Thoracic aorta (tissue), 2 donors: ENCODE data around the gene SCAF11. TPM values are rescaled to one million over a fixed set of nuclear protein-coding genes. Genes with fewer than 3 reads are reported as not detected.
"Not testable (repeated sequence)": the region's sequence is repeated elsewhere in the genome, so short reads cannot be mapped to it uniquely, and the experiment has no call there.

Experiments used
- ATAC-seq: fragments of 150-250 bp; one replicate; pipeline ENCODE4 v1.8.0; 2017; ENCODE audit warnings: low read depth; ENCODE audit not compliant: insufficient number of reproducible peaks, low FRiP score
- DNase-seq: peaks from one replicate; pipeline ENCODE4 v3.0.0-alpha.2; 2020; ENCODE audit warnings: low spot score
- H3K27ac ChIP-seq, 2 donors: fragments of 200-600 bp; sonication (generic); 1 replicate in 1 of 2; 2 replicates in 1 of 2; pipeline ENCODE4 v1.5.1; 2016; ENCODE audit warnings: mild to moderate bottlenecking in 2 of 2, moderate library complexity in 2 of 2
- H3K27me3 ChIP-seq: fragments of 200-600 bp; sonication (generic); replicated peaks from 2 replicates; pipeline ENCODE4 v1.6.0; 2016; ENCODE audit warnings: mild to moderate bottlenecking; ENCODE audit not compliant: insufficient read depth
- H3K36me3 ChIP-seq: fragments of 200-600 bp; sonication (generic); one replicate; pipeline ENCODE4 v1.5.1; 2016
- H3K4me1 ChIP-seq, 2 donors: fragments of 200-600 bp; sonication (generic); 1 replicate in 1 of 2; 2 replicates in 1 of 2; pipeline versions ENCODE4 v1.5.1 to v1.6.0; 2016; ENCODE audit warnings: low read depth in 2 of 2, mild to moderate bottlenecking in 1 of 2; ENCODE audit not compliant: control insufficient read depth in 1 of 2
- H3K4me3 ChIP-seq: fragments of 200-600 bp; sonication (generic); 2 replicates; pipeline ENCODE4 v1.5.1; 2016; ENCODE audit warnings: mild to moderate bottlenecking
- H3K9me3 ChIP-seq: fragments of 200-600 bp; sonication (generic); 2 replicates; pipeline ENCODE4 v1.5.1; 2016
- total RNA-seq, 2 donors: library from RNA; depleted of rRNA; stranded (reverse); fragments of >200 nt; gene quantifications; one replicate each; pipeline versions ENCODE4 v1.1.0 to v1.2.3, GENCODE V29; 2016
- TF ChIP-seq, protein P1 (sequence below): fragments of 200-600 bp; sonication (generic); IDR thresholded peaks from one replicate; pipeline ENCODE4 v1.5.1; 2019; ENCODE audit warnings: antibody characterized with exemption

Gene SCAF11, protein sequence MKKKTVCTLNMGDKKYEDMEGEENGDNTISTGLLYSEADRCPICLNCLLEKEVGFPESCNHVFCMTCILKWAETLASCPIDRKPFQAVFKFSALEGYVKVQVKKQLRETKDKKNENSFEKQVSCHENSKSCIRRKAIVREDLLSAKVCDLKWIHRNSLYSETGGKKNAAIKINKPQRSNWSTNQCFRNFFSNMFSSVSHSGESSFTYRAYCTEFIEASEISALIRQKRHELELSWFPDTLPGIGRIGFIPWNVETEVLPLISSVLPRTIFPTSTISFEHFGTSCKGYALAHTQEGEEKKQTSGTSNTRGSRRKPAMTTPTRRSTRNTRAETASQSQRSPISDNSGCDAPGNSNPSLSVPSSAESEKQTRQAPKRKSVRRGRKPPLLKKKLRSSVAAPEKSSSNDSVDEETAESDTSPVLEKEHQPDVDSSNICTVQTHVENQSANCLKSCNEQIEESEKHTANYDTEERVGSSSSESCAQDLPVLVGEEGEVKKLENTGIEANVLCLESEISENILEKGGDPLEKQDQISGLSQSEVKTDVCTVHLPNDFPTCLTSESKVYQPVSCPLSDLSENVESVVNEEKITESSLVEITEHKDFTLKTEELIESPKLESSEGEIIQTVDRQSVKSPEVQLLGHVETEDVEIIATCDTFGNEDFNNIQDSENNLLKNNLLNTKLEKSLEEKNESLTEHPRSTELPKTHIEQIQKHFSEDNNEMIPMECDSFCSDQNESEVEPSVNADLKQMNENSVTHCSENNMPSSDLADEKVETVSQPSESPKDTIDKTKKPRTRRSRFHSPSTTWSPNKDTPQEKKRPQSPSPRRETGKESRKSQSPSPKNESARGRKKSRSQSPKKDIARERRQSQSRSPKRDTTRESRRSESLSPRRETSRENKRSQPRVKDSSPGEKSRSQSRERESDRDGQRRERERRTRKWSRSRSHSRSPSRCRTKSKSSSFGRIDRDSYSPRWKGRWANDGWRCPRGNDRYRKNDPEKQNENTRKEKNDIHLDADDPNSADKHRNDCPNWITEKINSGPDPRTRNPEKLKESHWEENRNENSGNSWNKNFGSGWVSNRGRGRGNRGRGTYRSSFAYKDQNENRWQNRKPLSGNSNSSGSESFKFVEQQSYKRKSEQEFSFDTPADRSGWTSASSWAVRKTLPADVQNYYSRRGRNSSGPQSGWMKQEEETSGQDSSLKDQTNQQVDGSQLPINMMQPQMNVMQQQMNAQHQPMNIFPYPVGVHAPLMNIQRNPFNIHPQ (N-terminal part only)
- total RNA-seq = 100 to 1,000 TPM; 158 to 199 TPM

DNA sequence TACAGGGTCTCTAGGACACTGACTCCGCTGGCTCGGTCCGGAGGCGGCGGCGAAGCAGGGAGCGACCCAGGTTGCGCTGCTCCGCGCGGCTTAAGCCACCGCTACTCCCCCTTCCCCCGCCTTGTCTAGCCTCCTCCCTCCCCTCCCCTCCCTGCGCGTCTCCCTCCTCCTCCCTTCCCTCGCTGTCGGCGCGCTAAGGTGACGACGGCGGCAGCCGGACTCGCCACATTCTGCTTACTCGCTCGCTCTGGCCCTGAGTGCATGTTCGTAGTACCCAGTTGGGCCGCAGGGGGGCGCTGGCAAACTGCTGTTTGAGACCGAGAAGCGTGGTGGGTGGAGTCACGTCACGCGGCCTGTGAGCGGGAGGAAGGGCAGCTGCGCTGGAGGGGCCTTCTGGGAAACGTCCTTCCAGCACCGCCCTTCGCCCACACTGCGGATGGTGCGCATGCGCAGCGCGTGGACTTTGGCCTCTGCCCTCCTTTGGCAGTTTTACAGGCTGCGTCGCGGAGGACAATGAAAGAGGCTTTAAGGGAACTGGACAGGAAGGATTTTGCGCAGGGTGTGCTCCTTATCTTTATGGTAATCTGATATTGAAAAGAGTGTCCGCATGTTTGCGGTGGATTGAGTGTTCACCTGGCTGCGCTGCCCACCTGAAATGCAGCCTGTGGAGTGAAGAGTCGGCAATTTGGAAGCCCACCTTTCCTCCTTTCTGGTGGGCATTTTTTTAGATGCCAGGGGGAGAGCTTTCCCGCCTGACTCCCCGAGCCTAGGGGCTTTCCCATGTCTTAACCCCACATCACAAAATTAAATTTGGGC is at the start of gene SCAF11:
TSS of gene SCAF11 (minus strand) at position 107 of the 816 bp plus-strand sequence. CDS start 26,407 bp downstream, outside the sequence.
- H3K36me3 ChIP-seq = no peaks in the 10 kb centered on the region
- no peaks in the 10 kb centered on the region for H3K27me3 ChIP-seq
- TF ChIP-seq, protein P1, sequence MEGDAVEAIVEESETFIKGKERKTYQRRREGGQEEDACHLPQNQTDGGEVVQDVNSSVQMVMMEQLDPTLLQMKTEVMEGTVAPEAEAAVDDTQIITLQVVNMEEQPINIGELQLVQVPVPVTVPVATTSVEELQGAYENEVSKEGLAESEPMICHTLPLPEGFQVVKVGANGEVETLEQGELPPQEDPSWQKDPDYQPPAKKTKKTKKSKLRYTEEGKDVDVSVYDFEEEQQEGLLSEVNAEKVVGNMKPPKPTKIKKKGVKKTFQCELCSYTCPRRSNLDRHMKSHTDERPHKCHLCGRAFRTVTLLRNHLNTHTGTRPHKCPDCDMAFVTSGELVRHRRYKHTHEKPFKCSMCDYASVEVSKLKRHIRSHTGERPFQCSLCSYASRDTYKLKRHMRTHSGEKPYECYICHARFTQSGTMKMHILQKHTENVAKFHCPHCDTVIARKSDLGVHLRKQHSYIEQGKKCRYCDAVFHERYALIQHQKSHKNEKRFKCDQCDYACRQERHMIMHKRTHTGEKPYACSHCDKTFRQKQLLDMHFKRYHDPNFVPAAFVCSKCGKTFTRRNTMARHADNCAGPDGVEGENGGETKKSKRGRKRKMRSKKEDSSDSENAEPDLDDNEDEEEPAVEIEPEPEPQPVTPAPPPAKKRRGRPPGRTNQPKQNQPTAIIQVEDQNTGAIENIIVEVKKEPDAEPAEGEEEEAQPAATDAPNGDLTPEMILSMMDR = peak; percentile 97
- no peaks in the 10 kb centered on the region for H3K9me3 ChIP-seq
- peaks cover 33 to 36% of the 10 kb centered on the region in 2 donors for H3K4me1 ChIP-seq
- ATAC-seq (peak; percentile 98), DNase-seq (peak; percentile 100)
- H3K27ac ChIP-seq = peak within 1 kb of the TSS; percentile 99
- peak within 1 kb of the TSS; percentile 87 for H3K4me3 ChIP-seq

DNA sequence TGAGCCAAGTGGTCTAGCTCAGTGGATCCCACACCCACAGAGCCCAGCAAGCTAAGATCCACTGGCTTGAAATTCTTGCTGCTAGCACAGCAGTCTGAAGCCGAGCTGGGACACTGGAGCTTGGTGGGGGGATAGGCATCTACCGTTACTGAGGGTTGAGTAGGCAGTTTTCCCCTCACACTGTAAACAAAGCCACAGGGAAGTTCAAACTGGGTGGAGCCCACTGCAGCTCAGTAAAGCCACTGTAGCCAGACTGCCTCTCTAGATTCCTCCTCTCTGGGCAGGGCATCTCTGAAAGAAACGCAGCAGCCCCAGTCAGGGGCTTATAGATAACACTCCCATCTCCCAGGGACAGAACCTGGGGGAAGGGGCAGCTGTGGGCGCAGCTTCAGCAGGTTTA is 46.7 kb upstream of the SCAF11 start:
- not testable (repeated sequence) for H3K9me3 ChIP-seq, H3K27me3 ChIP-seq, ATAC-seq, DNase-seq, H3K4me1 ChIP-seq, H3K27ac ChIP-seq, H3K4me3 ChIP-seq, H3K36me3 ChIP-seq

DNA sequence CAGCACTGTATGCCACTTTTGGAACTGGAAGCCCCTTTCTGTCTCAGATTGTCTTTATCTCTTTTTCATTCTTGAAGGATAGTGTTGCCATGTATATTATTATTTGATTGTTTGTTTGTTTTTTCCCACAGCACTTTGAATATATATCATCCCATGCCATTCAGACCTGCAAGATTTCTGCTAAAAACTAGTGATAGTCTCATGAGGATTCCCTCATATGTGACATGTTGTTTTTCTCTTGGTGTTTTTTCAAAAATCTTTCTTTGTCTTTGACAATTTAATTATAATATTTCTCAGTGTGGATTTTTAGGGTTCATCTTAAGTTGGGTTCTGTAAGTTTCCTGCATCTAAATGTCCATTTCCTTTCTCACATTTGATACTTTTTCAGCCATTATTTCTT is 36.8 kb upstream of the SCAF11 start:
- Histone ChIP-seq H3K4me1 (no peaks in the 10 kb centered on the region), H3K27me3 (no peaks in the 10 kb centered on the region), H3K36me3 (no peaks in the 10 kb centered on the region), H3K27ac (no peak overlapping the region), H3K9me3 (peaks cover 32% of the 10 kb centered on the region), H3K4me3 (no peak overlapping the region)
- ATAC-seq (no peak), DNase-seq (no peak)
- TF ChIP-seq, protein P1 = no peak

DNA sequence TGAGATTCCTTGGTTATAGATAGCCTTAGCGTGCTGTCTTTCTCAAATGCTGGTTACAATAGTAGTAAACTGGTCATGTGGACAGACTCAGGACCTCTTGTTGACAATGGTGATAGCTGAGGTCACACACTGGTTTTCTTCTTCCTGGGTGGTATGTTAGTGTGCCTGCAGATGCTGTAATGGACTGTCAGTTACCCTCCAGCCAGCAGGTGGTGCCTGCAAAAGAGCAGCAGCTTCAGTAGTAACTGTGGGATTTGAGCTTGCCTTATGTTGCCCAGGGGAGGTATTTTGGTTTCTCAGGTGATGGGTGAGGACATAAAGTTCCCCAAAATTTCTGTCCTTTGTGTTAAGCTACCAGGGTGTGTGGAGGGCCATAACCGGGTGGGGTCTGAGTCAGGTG is 33.7 kb upstream of the SCAF11 start:
- DNase-seq (no peak), ATAC-seq (no peak)
- no peak overlapping the region for H3K27ac ChIP-seq
- no peaks in the 10 kb centered on the region for H3K4me1 ChIP-seq
- TF ChIP-seq, protein P1 = no peak
- H3K36me3 ChIP-seq = no peaks in the 10 kb centered on the region
- H3K9me3 ChIP-seq = peaks cover 32% of the 10 kb centered on the region
- no peaks in the 10 kb centered on the region for H3K27me3 ChIP-seq
- H3K4me3 ChIP-seq = no peak overlapping the region

DNA sequence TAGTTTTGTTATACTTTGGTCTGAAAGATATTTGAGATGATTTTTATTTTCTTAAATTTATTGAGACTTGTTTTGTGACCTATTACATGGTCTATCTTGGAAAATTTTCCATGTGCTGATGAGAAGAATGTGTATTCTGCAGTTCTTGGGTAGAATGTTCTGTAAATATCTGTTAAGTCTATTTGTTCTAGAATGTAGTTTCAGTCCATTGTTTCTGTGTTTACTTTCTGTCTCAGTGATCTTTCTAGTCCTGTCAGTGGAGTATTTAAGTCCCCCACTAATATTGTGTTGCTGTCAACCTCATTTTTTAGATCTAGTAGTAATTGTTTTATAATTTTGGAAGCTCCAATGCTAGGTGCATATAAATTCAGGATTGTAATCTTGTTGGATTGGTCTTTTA is 30.4 kb upstream of the SCAF11 start:
- no peak for DNase-seq
- no peak overlapping the region for H3K4me3 ChIP-seq
- no peaks in the 10 kb centered on the region for H3K27me3 ChIP-seq
- no peak for ATAC-seq
- H3K9me3 ChIP-seq = peaks cover 15% of the 10 kb centered on the region
- no peak overlapping the region for H3K27ac ChIP-seq
- TF ChIP-seq, protein P1 = no peak
- H3K36me3 ChIP-seq = no peaks in the 10 kb centered on the region
- H3K4me1 ChIP-seq = no peaks in the 10 kb centered on the region

DNA sequence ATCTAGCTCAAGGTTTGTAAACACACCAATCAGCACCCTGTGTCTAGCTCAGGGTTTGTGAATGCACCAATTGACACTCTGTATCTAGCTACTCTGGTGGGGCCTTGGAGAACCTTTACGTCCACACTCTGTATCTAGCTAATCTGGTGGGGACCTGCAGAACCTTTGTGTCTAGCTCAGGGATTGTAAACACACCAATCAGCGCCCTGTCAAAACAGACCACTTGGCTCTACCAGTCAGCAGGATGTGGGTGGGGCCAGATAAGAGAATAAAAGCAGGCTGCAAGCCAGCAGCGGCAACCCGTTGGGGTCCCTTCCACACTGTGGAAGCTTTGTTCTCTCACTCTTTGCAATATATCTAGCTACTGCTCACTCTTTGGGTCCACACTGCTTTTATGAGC is 28.3 kb upstream of the SCAF11 start:
- not testable (repeated sequence) for DNase-seq, H3K36me3 ChIP-seq, ATAC-seq, H3K4me3 ChIP-seq, H3K9me3 ChIP-seq, H3K27ac ChIP-seq, H3K27me3 ChIP-seq, H3K4me1 ChIP-seq

DNA sequence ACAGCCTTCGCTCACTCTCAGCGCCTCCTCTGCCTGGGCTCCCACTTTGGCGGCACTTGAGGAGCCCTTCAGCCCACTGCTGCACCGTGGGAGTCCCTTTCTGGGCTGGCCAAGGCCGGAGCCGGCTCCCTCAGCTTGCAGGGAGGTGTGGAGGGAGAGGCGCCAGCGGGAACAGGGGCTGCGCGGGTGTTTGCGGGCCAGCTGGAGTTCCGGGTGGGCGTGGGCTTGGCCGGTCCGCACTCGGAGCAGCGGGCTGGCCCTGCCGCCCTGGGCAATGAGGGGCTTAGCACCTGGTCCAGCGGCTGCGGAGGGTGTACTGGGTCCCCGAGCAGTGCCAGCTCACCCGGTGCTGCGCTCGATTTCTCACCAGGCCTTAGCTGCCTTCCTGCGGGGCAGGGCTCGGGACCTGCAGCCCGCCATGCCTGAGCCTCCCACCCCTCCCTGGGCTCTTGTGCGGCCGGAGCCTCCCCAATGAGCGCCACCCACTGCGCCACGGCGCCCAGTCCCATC is 27.5 kb upstream of the SCAF11 start:
- not testable (repeated sequence) for H3K4me1 ChIP-seq, H3K9me3 ChIP-seq, H3K27me3 ChIP-seq, H3K27ac ChIP-seq, H3K4me3 ChIP-seq, DNase-seq, ATAC-seq, H3K36me3 ChIP-seq
